GM18502 (cell line): ENCODE measurements around the gene ATP11B.

Experiments
- ATAC-seq: cut with Tn5 transposase; IDR thresholded peaks from one replicate; pipeline ENCODE4 v1.9.1; 2021; ENCODE audit warnings: mild to moderate bottlenecking; ENCODE audit not compliant: unreplicated experiment, poor library complexity

Gene ATP11B

GRCh38 chr3:182905623-182906022 lies 112.3 kb downstream of the ATP11B start:
- ATAC-seq, result no peak

GRCh38 chr3:182906036-182906435 lies 112.7 kb downstream of the ATP11B start:
- no peak for ATAC-seq

GRCh38 chr3:182908471-182908870 lies 115.2 kb downstream of the ATP11B start:
- no peak for ATAC-seq

- ATAC-seq, result no peak
Measured at GRCh38 chr3:182909318-182910040, 116.2 kb downstream of the ATP11B start.

GRCh38 chr3:182910936-182911781 lies 117.9 kb downstream of the ATP11B start:
- ATAC-seq, result no peak

- ATAC-seq, result no peak
Measured at GRCh38 chr3:182911782-182912111, 118.4 kb downstream of the ATP11B start.

GRCh38 chr3:182912474-182912873 lies 119.2 kb downstream of the ATP11B start:
- no peak for ATAC-seq

- peak; percentile 94 for ATAC-seq
Measured at GRCh38 chr3:182913889-182914288, 120.6 kb downstream of the ATP11B start.

- peak; percentile 54 for ATAC-seq
Measured at GRCh38 chr3:182914341-182914740, 121.0 kb downstream of the ATP11B start.

- ATAC-seq, result no peak
Measured at GRCh38 chr3:182917134-182917533, 123.8 kb downstream of the ATP11B start.

- ATAC-seq, result no peak
Measured at GRCh38 chr3:182919866-182920357, 126.6 kb downstream of the ATP11B start.

GRCh38 chr3:182920515-182921084 lies 127.3 kb downstream of the ATP11B start:
- ATAC-seq, result no peak

- no peak for ATAC-seq
Measured at GRCh38 chr3:182921665-182922355, 128.5 kb downstream of the ATP11B start.

- ATAC-seq, result peak; percentile 91
Measured at GRCh38 chr3:182925330-182925943, 132.1 kb downstream of the ATP11B start.

- no peak for ATAC-seq
Measured at GRCh38 chr3:182925944-182926337, 132.6 kb downstream of the ATP11B start.

GRCh38 chr3:182935803-182936202 lies 142.5 kb downstream of the ATP11B start:
- no peak for ATAC-seq

- ATAC-seq, result no peak
Measured at GRCh38 chr3:182936239-182936917, 143.1 kb downstream of the ATP11B start.

GRCh38 chr3:182936918-182937285 lies 143.6 kb downstream of the ATP11B start:
- no peak for ATAC-seq

- ATAC-seq, result peak; percentile 85
Measured at GRCh38 chr3:182937293-182938051, 144.2 kb downstream of the ATP11B start.
